HFFc6 (cell line): Measurements from ENCODE around the gene CACNA1F. TPM values are rescaled to one million over a fixed set of nuclear protein-coding genes. Genes with fewer than 3 reads are reported as not detected.

Experiments used
- DNase-seq: peaks from one replicate; pipeline ENCODE4 v3.0.0-alpha.2; 2018
- H3K27ac Mint-ChIP-seq: 2 replicates; pipeline ENCODE4 v1.8.0; 2020; ENCODE audit warnings: mild to moderate bottlenecking, mixed read lengths
- H3K27me3 Mint-ChIP-seq: 2 replicates; pipeline ENCODE4 v1.8.0; 2021; ENCODE audit warnings: mild to moderate bottlenecking, moderate library complexity, mixed read lengths; ENCODE audit not compliant: insufficient read depth
- H3K36me3 Mint-ChIP-seq: 2 replicates; pipeline ENCODE4 v1.8.0; 2021; ENCODE audit warnings: low read depth, mixed read lengths
- H3K4me1 Mint-ChIP-seq: 2 replicates; pipeline ENCODE4 v1.8.0; 2020; ENCODE audit warnings: low read depth, mixed read lengths
- H3K4me3 Mint-ChIP-seq: 2 replicates; pipeline ENCODE4 v1.8.0; 2020; ENCODE audit warnings: mild to moderate bottlenecking, moderate library complexity, mixed read lengths
- H3K9me3 Mint-ChIP-seq: 2 replicates; pipeline ENCODE4 v1.8.0; 2020; ENCODE audit warnings: mild to moderate bottlenecking, mixed read lengths
- CTCF ChIP-seq: fragments of 200-600 bp; sonication (generic); IDR thresholded peaks from 2 replicates; pipeline ENCODE4 v1.5.0; 2021; ENCODE audit warnings: antibody characterized with exemption, mild to moderate bottlenecking
- total RNA-seq, 6 experiments: library from RNA; stranded (reverse); fragmentation: NEBNext Ultra II Directional; extraction: Animal tissue kit (Norgen Biotek cat#: 25700); gene quantifications; 2 replicates in 1 of 6; 3 replicates in 5 of 6; pipeline ENCODE4 v1.2.3, GENCODE V29; 2021

The CACNA1F gene
- total RNA-seq, 6 experiments from 2014 or later: not detected

DNA sequence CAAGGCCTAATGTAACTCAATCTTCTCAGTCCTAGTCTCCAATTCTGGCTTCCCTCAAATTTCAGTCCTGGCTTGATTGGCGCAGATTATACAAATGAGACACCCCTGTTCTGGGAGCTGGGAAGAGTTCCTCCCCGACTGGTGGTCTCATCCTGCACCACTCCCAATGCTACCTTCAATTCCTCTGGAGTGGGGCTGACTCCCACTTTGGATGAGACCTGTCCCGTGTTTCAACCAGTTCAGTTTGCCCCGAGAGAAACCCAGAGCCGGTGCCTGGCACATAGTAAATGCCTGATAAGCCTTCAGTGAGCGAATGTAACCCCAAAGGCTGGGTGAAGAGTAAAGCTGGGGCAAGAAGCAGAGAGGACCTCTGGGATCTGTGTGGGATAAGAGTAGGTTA lies 29.1 kb downstream of the CACNA1F start:
- no peaks in the 10 kb centered on the region for H3K9me3 Mint-ChIP-seq
- no peaks in the 10 kb centered on the region for H3K4me1 Mint-ChIP-seq
- H3K27ac Mint-ChIP-seq: no peak overlapping the region
- peaks cover 2% of the 10 kb centered on the region; the same call in 1 of the 2 replicates for H3K27me3 Mint-ChIP-seq
- H3K4me3 Mint-ChIP-seq: no peak overlapping the region
- TF ChIP-seq CTCF: no peak
- no peaks in the 10 kb centered on the region for H3K36me3 Mint-ChIP-seq
- no peak for DNase-seq

- H3K4me3 Mint-ChIP-seq: no peak overlapping the region
Observed at GRCh38 chrX:49203536-49203935, 29.6 kb downstream of the CACNA1F start.

GRCh38 chrX:49202022-49202421 lies 31.1 kb downstream of the CACNA1F start:
- TF ChIP-seq CTCF: no peak
- peaks cover 2% of the 10 kb centered on the region; the same call in 1 of the 2 replicates for H3K27me3 Mint-ChIP-seq
- H3K9me3 Mint-ChIP-seq: no peaks in the 10 kb centered on the region
- H3K27ac Mint-ChIP-seq: no peak overlapping the region
- H3K36me3 Mint-ChIP-seq: no peaks in the 10 kb centered on the region
- no peaks in the 10 kb centered on the region for H3K4me1 Mint-ChIP-seq
- DNase-seq: no peak
- no peak overlapping the region for H3K4me3 Mint-ChIP-seq

More at GRCh38 chrX:49203536-49203935, 29.6 kb downstream of the CACNA1F start:
- Mint-ChIP-seq H3K9me3 (no peaks in the 10 kb centered on the region), H3K4me1 (no peaks in the 10 kb centered on the region), H3K36me3 (no peaks in the 10 kb centered on the region), H3K27me3 (peaks cover 2% of the 10 kb centered on the region; the same call in 1 of the 2 replicates), H3K27ac (no peak overlapping the region)
- TF ChIP-seq CTCF: no peak
- no peak for DNase-seq

- DNase-seq: peak; percentile 81
- peak within 1 kb of the TSS; percentile 57 for H3K4me3 Mint-ChIP-seq
- peaks cover 6% of the 10 kb centered on the region; the same call in 1 of the 2 replicates for H3K4me1 Mint-ChIP-seq
- H3K27me3 Mint-ChIP-seq: peaks cover 2% of the 10 kb centered on the region; the same call in 1 of the 2 replicates
- no peak for TF ChIP-seq CTCF
- peak within 1 kb of the TSS; percentile 24; the same call in 1 of the 2 replicates for H3K27ac Mint-ChIP-seq
- no peaks in the 10 kb centered on the region for H3K9me3 Mint-ChIP-seq
- H3K36me3 Mint-ChIP-seq: no peaks in the 10 kb centered on the region
Observed at GRCh38 chrX:49199906-49200771, 33.0 kb downstream of the CACNA1F start, which contains the start of gene SYP. Gene SYP, minus strand, starts transcription at chrX:49200193. Its CDS starts 7 bp downstream, at chrX:49200186.

GRCh38 chrX:49199315-49199595 lies 33.9 kb downstream of the CACNA1F start:
- Mint-ChIP-seq H3K27me3 (peaks cover 2% of the 10 kb centered on the region; the same call in 1 of the 2 replicates), H3K36me3 (no peaks in the 10 kb centered on the region), H3K4me3 (no peak overlapping the region), H3K9me3 (no peaks in the 10 kb centered on the region), H3K27ac (no peak overlapping the region), H3K4me1 (peaks cover 7% of the 10 kb centered on the region; the same call in 1 of the 2 replicates)
- TF ChIP-seq CTCF: no peak
- DNase-seq: no peak
